Heart right ventricle (tissue), 16 donors: Measurements from ENCODE around the gene TRPM1. TPM values are rescaled to one million over a fixed set of nuclear protein-coding genes. Genes with fewer than 3 reads are reported as not detected.
A peak's percentile ranks its signal among the peaks of the same experiment; 100 is the strongest.

ENCODE experiments used
- ATAC-seq, 8 donors: fragments of 200-7000 bp; cut with Tn5 transposase; one replicate each; pipeline ENCODE4 v1.9.1; 2020; ENCODE audit warnings: mild to moderate bottlenecking in 8 of 8, moderate library complexity in 8 of 8, moderate number of reproducible peaks in 1 of 8
- DNase-seq, 2 donors: peaks; one replicate each; pipeline ENCODE4 v3.0.0-alpha.2; 2020
- H3K27ac ChIP-seq, 10 donors: fragments of 200-600 bp; sonication (generic) in 2 of 10; one replicate each; pipeline versions ENCODE4 v1.5.0 to v1.8.0; 2020 to 2022; ENCODE audit warnings: mild to moderate bottlenecking in 3 of 10
- H3K27me3 ChIP-seq, 7 donors: fragments of 200-600 bp; one replicate each; pipeline ENCODE4 v1.8.0; 2021 to 2022; ENCODE audit warnings: mild to moderate bottlenecking in 2 of 7
- H3K36me3 ChIP-seq, 9 donors: fragments of 200-600 bp; sonication (generic) in 1 of 9; one replicate each; pipeline versions ENCODE4 v1.5.0 to v1.8.0; 2020 to 2022; ENCODE audit warnings: mild to moderate bottlenecking in 2 of 9
- H3K4me1 ChIP-seq, 9 donors: fragments of 200-600 bp; sonication (generic) in 1 of 9; one replicate each; pipeline versions ENCODE4 v1.5.0 to v1.8.0; 2020 to 2022; ENCODE audit warnings: mild to moderate bottlenecking in 4 of 9
- H3K4me3 ChIP-seq, 10 donors: fragments of 200-600 bp; sonication (generic) in 2 of 10; one replicate each; pipeline versions ENCODE4 v1.5.0 to v1.8.0; 2020 to 2022; ENCODE audit warnings: mild to moderate bottlenecking in 7 of 10, moderate library complexity in 2 of 10
- H3K9me3 ChIP-seq, 11 donors: fragments of 200-600 bp in 10 of 11; sonication (generic) in 2 of 11; one replicate each; pipeline versions ENCODE4 v1.5.0 to v1.8.0; 2013 to 2022; ENCODE audit warnings: mild to moderate bottlenecking in 2 of 11, control low read depth in 1 of 11, moderate library complexity in 1 of 11
- WGBS, 2 donors: extraction: QIAGEN DNeasy Blood & Tissue Kit; methylation state at CpG; one replicate each; pipeline ENCODE4 v1.1.7; 2013; ENCODE audit warnings: inconsistent platforms in 1 of 2; 5-methylcytosine and 5-hydroxymethylcytosine counted together
- intact Hi-C, 10 donors: fragments of 100-400 bp; cut with DNase I; formaldehyde crosslinking; loops; one replicate each; pipeline versions ENCODE4 v1.11.1 to v1.14.2; 2022
- polyA plus RNA-seq, 2 donors: library from polyadenylated mRNA; stranded (reverse); fragments of 200-250 nt; gene quantifications; one replicate each; pipeline ENCODE4 v1.2.3, GENCODE V29; 2013
- total RNA-seq, 10 donors: library from RNA; stranded (reverse); fragmentation: NEBNext Ultra II Directional in 3 of 10; extraction: Animal tissue kit (Norgen Biotek cat#: 25700) in 3 of 10; gene quantifications; one replicate each; pipeline versions ENCODE4 v1.2.1 to v1.2.4, GENCODE V29; 2021 to 2023
- TF ChIP-seq, protein P1 (sequence below), 9 donors: fragments of 200-600 bp; sonication (generic) in 2 of 9; IDR thresholded peaks; one replicate each; pipeline versions ENCODE4 v1.5.0 to v1.8.0; 2021 to 2022; ENCODE audit warnings: antibody characterized with exemption in 9 of 9, mild to moderate bottlenecking in 5 of 9, moderate library complexity in 1 of 9
- donor health status: Arrhythmogenic right ventricular cardiomyopathy.
- donor health status: ischemic (EF 13 %, LVEDD 7.1; RV severe dilation, severe dysfunction).
- donor health status: healthy with polysubstance abuse.
- donor health status: DM: no; HTN: yes; CAD: no.
- donor health status: DM: no; HTN: no; CAD: no.
- donor health status: ischemic (EF 25% LVEDD 6.9; RV normal size, moderate dysfunction).
- donor health status: ischemic (EF 25% LVEDD 5.7; RV mildly dilated, moderate dysfunction).
- donor health status: healthy.
- donor health status: DM: yes; HTN: yes; CAD: no.
- donor health status: Ischemic cardiomyopathy.
- donor health status: ischemic (EF 35%, LVEDD 5.7; RV mildly dilated, moderate dysfunction).
- donor health status: nonischemic (EF 11% LVEDD 7.7; RV severe dilation, severe dysfunction).
- donor health status: DM: yes; HTN: yes; CAD: no.
- donor health status: PGD.
- donor health status: ischemic (EF 29% LVEDD 5.4; RV normal size, mild dysfunction).
- donor health status: nonischemic (EF 23%, LVEDD 6.1; RV moderate dilation, normal function).

TRPM1 gene
- total and polyA plus RNA-seq, 12 donors, result 0.06 TPM; not detected in 11

DNA sequence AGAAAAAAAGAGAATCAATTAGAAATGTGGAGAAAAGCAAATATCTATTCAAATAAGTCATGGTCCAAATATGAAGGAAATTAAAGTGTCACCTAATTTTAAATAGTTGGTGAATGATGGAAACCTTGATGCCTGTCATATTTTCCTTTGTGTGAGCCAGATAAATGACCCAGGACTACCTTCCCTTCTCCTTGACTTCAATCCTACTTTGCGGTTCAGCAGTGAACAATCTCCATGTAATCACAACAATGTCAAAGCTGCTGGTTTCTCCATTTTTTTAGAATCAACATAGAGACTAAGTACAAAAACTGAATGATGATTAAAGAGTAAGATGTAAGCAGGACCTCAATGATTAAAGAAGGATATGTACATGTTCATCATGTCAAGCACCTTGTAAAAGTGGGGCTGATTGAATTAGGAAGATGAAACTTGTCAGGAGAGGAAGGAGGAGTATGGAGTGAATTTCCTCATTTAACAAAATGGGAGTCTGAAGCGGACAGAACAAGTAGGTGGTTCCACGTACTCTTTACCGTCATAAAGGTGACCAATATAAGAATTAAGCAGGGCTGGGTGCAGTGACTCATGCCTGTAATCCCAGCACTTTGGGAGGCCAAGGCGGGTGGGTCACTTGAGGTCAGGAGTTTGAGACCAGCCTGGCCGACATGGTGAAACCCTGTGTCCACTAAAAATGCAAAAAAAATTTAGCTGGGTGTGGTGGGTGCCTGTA, 43.1 kb downstream of the TRPM1 start:
- Histone ChIP-seq H3K4me3 (no peak overlapping the region), H3K27me3 (peaks cover 0 to 4% (median 0%) of the 10 kb centered on the region in 7 donors), H3K9me3 (peaks cover 0 to 4% (median 0%) of the 10 kb centered on the region in 11 donors), H3K27ac (no peak overlapping the region), H3K4me1 (peaks cover 0 to 25% (median 0%) of the 10 kb centered on the region in 9 donors), H3K36me3 (no peaks in the 10 kb centered on the region)
- intact Hi-C loops, result no loop called here
- ATAC-seq (no peak), DNase-seq (no peak)
- WGBS, 2 donors, result 94 to 97% methylated on average over 6 of the region's 6 CpGs
- TF ChIP-seq, protein P1, sequence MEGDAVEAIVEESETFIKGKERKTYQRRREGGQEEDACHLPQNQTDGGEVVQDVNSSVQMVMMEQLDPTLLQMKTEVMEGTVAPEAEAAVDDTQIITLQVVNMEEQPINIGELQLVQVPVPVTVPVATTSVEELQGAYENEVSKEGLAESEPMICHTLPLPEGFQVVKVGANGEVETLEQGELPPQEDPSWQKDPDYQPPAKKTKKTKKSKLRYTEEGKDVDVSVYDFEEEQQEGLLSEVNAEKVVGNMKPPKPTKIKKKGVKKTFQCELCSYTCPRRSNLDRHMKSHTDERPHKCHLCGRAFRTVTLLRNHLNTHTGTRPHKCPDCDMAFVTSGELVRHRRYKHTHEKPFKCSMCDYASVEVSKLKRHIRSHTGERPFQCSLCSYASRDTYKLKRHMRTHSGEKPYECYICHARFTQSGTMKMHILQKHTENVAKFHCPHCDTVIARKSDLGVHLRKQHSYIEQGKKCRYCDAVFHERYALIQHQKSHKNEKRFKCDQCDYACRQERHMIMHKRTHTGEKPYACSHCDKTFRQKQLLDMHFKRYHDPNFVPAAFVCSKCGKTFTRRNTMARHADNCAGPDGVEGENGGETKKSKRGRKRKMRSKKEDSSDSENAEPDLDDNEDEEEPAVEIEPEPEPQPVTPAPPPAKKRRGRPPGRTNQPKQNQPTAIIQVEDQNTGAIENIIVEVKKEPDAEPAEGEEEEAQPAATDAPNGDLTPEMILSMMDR (IDR thresholded peaks at IDR 0.05), result no peak

DNA sequence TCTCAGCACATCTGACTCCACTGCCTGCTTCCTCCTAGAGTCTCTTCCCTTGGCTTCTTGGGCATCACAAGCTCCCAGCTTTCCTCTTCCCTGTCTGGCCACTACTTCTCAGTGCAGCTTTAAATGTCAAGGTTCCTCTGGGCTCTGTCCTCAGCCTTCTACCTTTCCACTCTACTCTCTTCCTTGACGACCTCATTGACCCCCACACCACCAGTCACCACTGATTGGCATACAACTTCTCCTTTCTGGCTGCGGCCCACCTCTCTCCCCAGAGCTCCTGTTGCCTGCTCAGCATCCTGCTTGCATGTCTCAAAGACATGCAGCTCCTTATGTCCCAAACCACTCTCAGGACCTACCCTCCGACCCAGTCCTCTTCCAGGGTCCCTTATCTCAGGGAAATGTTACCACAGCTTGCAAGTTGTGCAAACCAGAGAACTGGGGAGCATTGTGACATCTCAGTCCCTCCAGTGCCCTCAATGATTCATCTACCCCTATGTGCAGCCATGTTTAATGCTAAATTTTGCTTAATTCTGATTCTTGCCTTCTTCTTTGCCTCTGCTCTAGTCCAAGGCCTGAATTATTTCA, 49.9 kb downstream of the TRPM1 start:
- ATAC-seq, result no peak
- intact Hi-C loops, result no loop called here
- Histone ChIP-seq H3K27me3 (no peaks in the 10 kb centered on the region), H3K27ac (no peak overlapping the region), H3K36me3 (no peaks in the 10 kb centered on the region), H3K4me3 (no peak overlapping the region), H3K9me3 (peaks cover 0 to 4% (median 0%) of the 10 kb centered on the region in 11 donors), H3K4me1 (peaks cover 0 to 20% (median 0%) of the 10 kb centered on the region in 9 donors)
- TF ChIP-seq, protein P1 (IDR thresholded peaks at IDR 0.05), result no peak
- WGBS, 2 donors, result 81% methylated on average over 3 of the region's 3 CpGs
- DNase-seq, result no peak

DNA sequence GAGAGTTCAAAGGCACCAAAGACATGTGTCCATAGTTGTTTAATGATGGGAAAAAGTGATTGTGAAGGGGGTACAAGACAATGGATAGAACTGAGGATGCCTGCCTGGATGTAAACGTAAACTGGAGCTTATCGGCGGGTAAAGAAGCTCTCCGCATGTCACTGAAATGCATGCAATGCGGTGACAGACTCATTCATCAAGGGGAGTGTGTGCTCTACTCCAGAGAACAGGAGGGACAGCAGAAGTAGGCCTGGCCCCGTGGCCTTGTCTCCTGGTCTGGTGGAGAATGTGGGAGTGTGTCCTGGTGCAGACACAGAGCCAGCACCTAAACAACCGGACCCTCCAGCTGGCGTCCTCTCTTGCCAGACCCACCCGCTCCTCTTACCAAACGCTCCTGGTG, 50.6 kb downstream of the TRPM1 start:
- Histone ChIP-seq H3K4me3 (no peak overlapping the region), H3K4me1 (peaks cover 0 to 20% (median 0%) of the 10 kb centered on the region in 9 donors), H3K36me3 (no peaks in the 10 kb centered on the region), H3K27ac (no peak overlapping the region), H3K27me3 (no peaks in the 10 kb centered on the region), H3K9me3 (peaks cover 0 to 2% (median 0%) of the 10 kb centered on the region in 11 donors)
- intact Hi-C loops, result no loop called here
- TF ChIP-seq, protein P1 (IDR thresholded peaks at IDR 0.05), result no peak
- DNase-seq (no peak), ATAC-seq (no peak)
- 74 to 76% methylated on average over 10 of the region's 10 CpGs for WGBS, 2 donors

DNA sequence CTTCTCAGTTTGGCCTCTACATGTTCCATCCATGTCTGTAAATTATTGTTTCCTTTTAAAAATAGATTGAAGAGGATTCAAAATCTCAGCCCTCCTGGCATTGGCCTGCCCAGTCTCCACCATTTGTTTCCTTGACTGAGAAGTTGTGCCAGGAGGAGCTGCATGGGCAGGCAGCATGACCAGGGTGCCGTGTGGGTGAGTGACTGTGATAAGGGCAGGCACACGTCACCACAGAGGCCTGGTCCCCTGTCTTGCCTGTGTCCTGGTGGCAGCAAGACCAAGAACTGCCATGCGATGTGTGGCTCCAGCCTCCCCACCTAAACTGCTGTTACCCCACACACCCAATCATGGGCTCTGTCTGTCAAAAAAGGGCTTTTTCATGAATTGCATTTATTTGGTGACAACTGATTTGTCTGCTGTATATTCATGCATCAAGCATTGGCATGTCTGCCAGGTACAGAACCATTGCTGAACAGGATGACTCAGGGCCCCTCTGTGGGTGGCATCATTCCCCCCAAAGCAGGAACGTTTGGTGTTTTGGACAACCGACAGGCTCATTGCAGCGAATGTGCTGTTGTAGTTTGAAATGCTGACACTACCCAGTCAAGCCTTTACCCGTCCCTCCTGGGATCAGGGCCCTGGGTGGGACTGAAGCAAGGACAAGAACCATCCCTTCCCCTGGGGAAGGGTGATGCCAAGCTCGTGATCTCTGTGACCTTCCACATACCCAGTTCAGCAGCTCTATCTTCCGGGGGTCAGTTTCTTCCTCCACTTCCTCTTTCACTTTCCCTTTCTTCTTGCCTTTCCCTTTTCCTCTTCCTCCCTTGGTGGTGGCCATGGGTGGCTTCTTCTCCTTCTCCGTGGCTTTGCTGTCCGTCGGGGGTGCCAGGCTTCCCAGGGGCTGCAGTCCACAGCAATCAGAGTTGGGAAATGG, 51.6 kb downstream of the TRPM1 start:
- Histone ChIP-seq H3K4me3 (no peak overlapping the region), H3K4me1 (peaks cover 0 to 20% (median 0%) of the 10 kb centered on the region in 9 donors), H3K9me3 (no peaks in the 10 kb centered on the region), H3K36me3 (no peaks in the 10 kb centered on the region), H3K27ac (peak overlapping the region in 1 of 10 donors; percentile 55), H3K27me3 (no peaks in the 10 kb centered on the region)
- intact Hi-C loops, result no loop called here
- ATAC-seq (peak in 2 of 8 donors; percentile 31 to 49), DNase-seq (no peak)
- TF ChIP-seq, protein P1 (IDR thresholded peaks at IDR 0.05), result no peak
- WGBS, 2 donors, result 67 to 68% methylated on average over 12 of the region's 12 CpGs
